NCI-H2196 (cell line): ENCODE measurements around the gene FYN.

Experiments
- DNase-seq: peaks from one replicate; lab custom pipeline; 2025; ENCODE audit not compliant: unreplicated experiment; lab: John Stamatoyannopoulos, UW

Gene FYN

GRCh38 chr6:111666847-111667246 is 206.4 kb downstream of the FYN start:
- DNase-seq, result no peak

- no peak for DNase-seq
Observed at GRCh38 chr6:111664565-111665030, 208.7 kb downstream of the FYN start.

- DNase-seq, result no peak
Observed at GRCh38 chr6:111663692-111664564, 209.3 kb downstream of the FYN start.

GRCh38 chr6:111662794-111663593 is 210.3 kb downstream of the FYN start:
- DNase-seq, result no peak

GRCh38 chr6:111662072-111662793 is 211.0 kb downstream of the FYN start:
- no peak for DNase-seq

GRCh38 chr6:111661541-111662061 is 211.7 kb downstream of the FYN start:
- DNase-seq, result no peak

GRCh38 chr6:111660531-111660930 is 212.7 kb downstream of the FYN start:
- no peak for DNase-seq

- no peak for DNase-seq
Observed at GRCh38 chr6:111658462-111659154, 214.6 kb downstream of the FYN start.

- no peak for DNase-seq
Observed at GRCh38 chr6:111657146-111657545, 216.1 kb downstream of the FYN start.

- DNase-seq, result peak; percentile 35
Observed at GRCh38 chr6:111653979-111654378, 219.3 kb downstream of the FYN start.

GRCh38 chr6:111653434-111653833 is 219.8 kb downstream of the FYN start:
- no peak for DNase-seq

GRCh38 chr6:111652156-111652555 is 221.1 kb downstream of the FYN start:
- no peak for DNase-seq

- no peak for DNase-seq
Observed at GRCh38 chr6:111651185-111652034, 221.8 kb downstream of the FYN start.

- DNase-seq, result no peak
Observed at GRCh38 chr6:111650049-111650448, 223.2 kb downstream of the FYN start.

- DNase-seq, result no peak
Observed at GRCh38 chr6:111648100-111648499, 225.2 kb downstream of the FYN start.

- no peak for DNase-seq
Observed at GRCh38 chr6:111646942-111647341, 226.3 kb downstream of the FYN start.

- no peak for DNase-seq
Observed at GRCh38 chr6:111646034-111646433, 227.2 kb downstream of the FYN start.

- no peak for DNase-seq
Observed at GRCh38 chr6:111644893-111645430, 228.3 kb downstream of the FYN start.

- peak; percentile 35 for DNase-seq
Observed at GRCh38 chr6:111642463-111643158, 230.6 kb downstream of the FYN start.
